ENCODE data around the gene G3BP2.

DNA sequence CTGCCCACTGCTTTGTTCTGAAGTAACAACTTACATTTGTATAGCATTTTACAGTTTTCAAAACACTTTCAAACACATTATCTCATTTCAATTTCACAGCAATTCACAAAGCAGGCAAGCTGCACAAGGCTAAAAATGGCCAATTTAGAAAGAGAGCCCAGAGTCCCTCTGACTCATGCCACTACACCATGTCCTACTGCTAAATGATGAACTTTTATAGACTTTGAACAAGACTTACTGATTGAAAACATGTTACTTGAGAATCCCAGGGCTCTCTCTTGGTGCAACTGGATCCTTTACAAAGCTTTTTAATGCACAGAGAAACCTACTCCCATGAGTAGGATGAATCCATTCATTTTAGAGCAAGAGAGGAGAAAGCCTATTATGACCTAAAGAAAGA, 5.8 kb upstream of the G3BP2 start:
- TF ChIP-seq POLR2A (IDR thresholded peaks at IDR 0.05; ENCODE audit: low read length) (no peak), EP300 (IDR thresholded peaks at IDR 0.05) (no peak), BHLHE40 (IDR thresholded peaks at IDR 0.05; ENCODE audit: low read depth, low read length) (no peak), NFE2L2 (conservative IDR thresholded peaks at IDR 0.05; ENCODE audit: low read length) (no peak), RAD21 (conservative IDR thresholded peaks at IDR 0.05 in 1 of 2, IDR thresholded peaks at IDR 0.05 in 1 of 2) (no peak)
- TF ChIP-seq, protein P1, sequence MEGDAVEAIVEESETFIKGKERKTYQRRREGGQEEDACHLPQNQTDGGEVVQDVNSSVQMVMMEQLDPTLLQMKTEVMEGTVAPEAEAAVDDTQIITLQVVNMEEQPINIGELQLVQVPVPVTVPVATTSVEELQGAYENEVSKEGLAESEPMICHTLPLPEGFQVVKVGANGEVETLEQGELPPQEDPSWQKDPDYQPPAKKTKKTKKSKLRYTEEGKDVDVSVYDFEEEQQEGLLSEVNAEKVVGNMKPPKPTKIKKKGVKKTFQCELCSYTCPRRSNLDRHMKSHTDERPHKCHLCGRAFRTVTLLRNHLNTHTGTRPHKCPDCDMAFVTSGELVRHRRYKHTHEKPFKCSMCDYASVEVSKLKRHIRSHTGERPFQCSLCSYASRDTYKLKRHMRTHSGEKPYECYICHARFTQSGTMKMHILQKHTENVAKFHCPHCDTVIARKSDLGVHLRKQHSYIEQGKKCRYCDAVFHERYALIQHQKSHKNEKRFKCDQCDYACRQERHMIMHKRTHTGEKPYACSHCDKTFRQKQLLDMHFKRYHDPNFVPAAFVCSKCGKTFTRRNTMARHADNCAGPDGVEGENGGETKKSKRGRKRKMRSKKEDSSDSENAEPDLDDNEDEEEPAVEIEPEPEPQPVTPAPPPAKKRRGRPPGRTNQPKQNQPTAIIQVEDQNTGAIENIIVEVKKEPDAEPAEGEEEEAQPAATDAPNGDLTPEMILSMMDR (IDR thresholded peaks at IDR 0.05), result no peak
- TF ChIP-seq, protein P2, sequence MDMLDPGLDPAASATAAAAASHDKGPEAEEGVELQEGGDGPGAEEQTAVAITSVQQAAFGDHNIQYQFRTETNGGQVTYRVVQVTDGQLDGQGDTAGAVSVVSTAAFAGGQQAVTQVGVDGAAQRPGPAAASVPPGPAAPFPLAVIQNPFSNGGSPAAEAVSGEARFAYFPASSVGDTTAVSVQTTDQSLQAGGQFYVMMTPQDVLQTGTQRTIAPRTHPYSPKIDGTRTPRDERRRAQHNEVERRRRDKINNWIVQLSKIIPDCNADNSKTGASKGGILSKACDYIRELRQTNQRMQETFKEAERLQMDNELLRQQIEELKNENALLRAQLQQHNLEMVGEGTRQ (IDR thresholded peaks at IDR 0.05), result no peak
- TF ChIP-seq, protein P3, sequence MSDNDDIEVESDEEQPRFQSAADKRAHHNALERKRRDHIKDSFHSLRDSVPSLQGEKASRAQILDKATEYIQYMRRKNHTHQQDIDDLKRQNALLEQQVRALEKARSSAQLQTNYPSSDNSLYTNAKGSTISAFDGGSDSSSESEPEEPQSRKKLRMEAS (IDR thresholded peaks at IDR 0.05), result no peak

All from A549 (cell line).